NB4 (cell line): ENCODE data around the gene COG7.

Experiments used
- CTCF ChIP-seq: IDR thresholded peaks from one replicate; pipeline ENCODE4 v1.5.1; 2012; ENCODE audit warnings: low read depth, low read length
- MAX ChIP-seq: IDR thresholded peaks from 2 replicates; pipeline ENCODE4 v1.6.1; 2011; ENCODE audit warnings: low read depth, low read length
- POLR2A ChIP-seq: IDR thresholded peaks from 2 replicates; pipeline ENCODE4 v1.6.1; 2011; ENCODE audit warnings: mild to moderate bottlenecking; ENCODE audit not compliant: insufficient read length; ENCODE audit errors: extremely low read depth

- peak; percentile 21 for TF ChIP-seq CTCF
- TF ChIP-seq POLR2A = no peak
- TF ChIP-seq MAX = no peak
Observed at GRCh38 chr16:23348579-23349469, 104.2 kb downstream of the COG7 start.
